ENCODE measurements around the gene NSF.

The NSF gene

DNA sequence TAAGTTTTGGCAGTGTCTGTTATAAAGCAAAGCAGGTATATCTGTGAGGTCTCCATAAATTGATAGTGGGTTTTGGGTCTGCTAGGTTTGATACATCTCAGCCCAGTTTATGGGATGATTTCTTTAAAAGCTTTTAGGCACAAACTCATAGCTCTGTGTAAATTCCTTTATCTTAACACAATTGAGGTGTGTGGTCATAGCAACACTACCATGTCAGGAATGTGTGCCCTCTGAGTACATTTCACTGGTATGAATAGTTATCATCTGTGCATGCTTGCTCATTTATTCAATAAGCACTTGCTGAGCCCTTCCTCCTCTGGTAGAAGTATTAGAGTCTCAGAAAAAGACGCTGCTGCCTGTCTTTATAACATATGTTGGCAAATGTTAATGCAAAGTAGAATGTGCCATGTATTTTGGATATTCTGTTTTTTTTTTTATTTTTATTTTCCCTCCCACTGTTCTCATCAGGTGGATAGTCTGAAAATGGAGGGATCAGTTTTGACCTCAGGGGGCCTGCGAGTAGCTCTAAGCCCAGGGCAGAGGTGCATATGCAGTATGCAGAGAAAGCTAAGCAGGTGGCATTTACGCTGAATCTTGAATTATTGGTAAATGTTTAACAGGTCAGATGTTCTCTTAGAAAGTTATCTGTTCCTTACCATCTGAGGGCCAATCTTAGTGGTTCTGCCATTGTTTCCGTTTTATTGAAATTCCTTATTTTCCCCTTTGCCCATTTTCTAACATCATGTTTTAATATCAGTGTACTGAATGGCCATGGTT is 137.3 kb downstream of the NSF start:
- H3K9me3 ChIP-seq (ENCODE audit: control insufficient read depth, insufficient read depth, low read length): no peaks in the 10 kb centered on the region
- no peak overlapping the region for H3K4me2 ChIP-seq (ENCODE audit: low read length)
- no peak overlapping the region for H3K27ac ChIP-seq (ENCODE audit: low read depth, low read length)

DNA sequence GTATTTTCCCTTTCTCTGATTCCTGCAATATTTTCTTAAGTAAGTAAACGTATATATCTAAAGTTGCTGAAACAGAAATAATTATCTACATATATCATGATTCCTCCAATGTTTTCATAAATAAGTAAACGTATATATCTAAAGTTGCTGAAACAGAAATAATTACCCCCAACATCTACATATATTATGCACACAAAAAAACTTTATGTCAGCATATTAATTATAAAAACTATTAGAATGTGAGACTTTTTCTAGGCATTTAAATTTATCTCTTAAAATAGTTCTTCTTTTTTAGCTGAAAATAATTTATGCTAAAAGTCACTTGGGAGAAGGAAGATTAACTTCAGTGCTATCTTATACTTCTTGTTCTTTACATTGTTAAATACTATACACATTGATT is 139.6 kb downstream of the NSF start:
- Histone ChIP-seq H3F3A (ENCODE audit: control insufficient read depth, insufficient read depth) (no peaks in the 10 kb centered on the region), H3K36me3 (ENCODE audit: control insufficient read depth, low read length) (peaks cover 15% of the 10 kb centered on the region; the same call in 1 of the 2 replicates), H3K27ac (ENCODE audit: low read depth, low read length) (no peak overlapping the region), H3K79me2 (ENCODE audit: control insufficient read depth, low read length) (no peaks in the 10 kb centered on the region), H4K20me1 (ENCODE audit: control insufficient read depth, insufficient read depth, low read depth, low read length) (no peaks in the 10 kb centered on the region), H3K27me3 (ENCODE audit: control insufficient read depth, low read length) (no peaks in the 10 kb centered on the region), H3K4me3 (ENCODE audit: low read length) (no peak overlapping the region), H3K4me1 (ENCODE audit: control insufficient read depth, low read length) (no peaks in the 10 kb centered on the region), H3K9me3 (ENCODE audit: control insufficient read depth, insufficient read depth, low read length) (no peaks in the 10 kb centered on the region), H3K4me2 (ENCODE audit: low read length) (no peak overlapping the region), H3K9me2 (replicated peaks; ENCODE audit: control insufficient read depth, low read length) (no peaks in the 10 kb centered on the region)
- no peak for TF ChIP-seq EZH2phosphoT487 (IDR thresholded peaks at IDR 0.05; ENCODE audit: borderline replicate concordance, low read length)
- TF ChIP-seq, protein P1, sequence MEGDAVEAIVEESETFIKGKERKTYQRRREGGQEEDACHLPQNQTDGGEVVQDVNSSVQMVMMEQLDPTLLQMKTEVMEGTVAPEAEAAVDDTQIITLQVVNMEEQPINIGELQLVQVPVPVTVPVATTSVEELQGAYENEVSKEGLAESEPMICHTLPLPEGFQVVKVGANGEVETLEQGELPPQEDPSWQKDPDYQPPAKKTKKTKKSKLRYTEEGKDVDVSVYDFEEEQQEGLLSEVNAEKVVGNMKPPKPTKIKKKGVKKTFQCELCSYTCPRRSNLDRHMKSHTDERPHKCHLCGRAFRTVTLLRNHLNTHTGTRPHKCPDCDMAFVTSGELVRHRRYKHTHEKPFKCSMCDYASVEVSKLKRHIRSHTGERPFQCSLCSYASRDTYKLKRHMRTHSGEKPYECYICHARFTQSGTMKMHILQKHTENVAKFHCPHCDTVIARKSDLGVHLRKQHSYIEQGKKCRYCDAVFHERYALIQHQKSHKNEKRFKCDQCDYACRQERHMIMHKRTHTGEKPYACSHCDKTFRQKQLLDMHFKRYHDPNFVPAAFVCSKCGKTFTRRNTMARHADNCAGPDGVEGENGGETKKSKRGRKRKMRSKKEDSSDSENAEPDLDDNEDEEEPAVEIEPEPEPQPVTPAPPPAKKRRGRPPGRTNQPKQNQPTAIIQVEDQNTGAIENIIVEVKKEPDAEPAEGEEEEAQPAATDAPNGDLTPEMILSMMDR (IDR thresholded peaks at IDR 0.05; ENCODE audit: low read depth, low read length, poor library complexity, severe bottlenecking): no peak

More for the DNA sequence above, 137.3 kb downstream of the NSF start:
- no peaks in the 10 kb centered on the region for H3K4me1 ChIP-seq (ENCODE audit: control insufficient read depth, low read length)
- no peaks in the 10 kb centered on the region for H3K27me3 ChIP-seq (ENCODE audit: control insufficient read depth, low read length)
- H3K9me2 ChIP-seq (replicated peaks; ENCODE audit: control insufficient read depth, low read length): no peaks in the 10 kb centered on the region
- TF ChIP-seq, protein P1 (IDR thresholded peaks at IDR 0.05; ENCODE audit: low read depth, low read length, poor library complexity, severe bottlenecking): no peak
- no peak for TF ChIP-seq EZH2phosphoT487 (IDR thresholded peaks at IDR 0.05; ENCODE audit: borderline replicate concordance, low read length)
- H3F3A ChIP-seq (ENCODE audit: control insufficient read depth, insufficient read depth): no peaks in the 10 kb centered on the region
- H3K4me3 ChIP-seq (ENCODE audit: low read length): no peak overlapping the region
- H3K36me3 ChIP-seq (ENCODE audit: control insufficient read depth, low read length): 0 out of 2 replicates have a peak, but pooled peaks cover 9% of the 10 kb centered on the region
- H4K20me1 ChIP-seq (ENCODE audit: control insufficient read depth, insufficient read depth, low read depth, low read length): no peaks in the 10 kb centered on the region
- no peaks in the 10 kb centered on the region for H3K79me2 ChIP-seq (ENCODE audit: control insufficient read depth, low read length)

DNA sequence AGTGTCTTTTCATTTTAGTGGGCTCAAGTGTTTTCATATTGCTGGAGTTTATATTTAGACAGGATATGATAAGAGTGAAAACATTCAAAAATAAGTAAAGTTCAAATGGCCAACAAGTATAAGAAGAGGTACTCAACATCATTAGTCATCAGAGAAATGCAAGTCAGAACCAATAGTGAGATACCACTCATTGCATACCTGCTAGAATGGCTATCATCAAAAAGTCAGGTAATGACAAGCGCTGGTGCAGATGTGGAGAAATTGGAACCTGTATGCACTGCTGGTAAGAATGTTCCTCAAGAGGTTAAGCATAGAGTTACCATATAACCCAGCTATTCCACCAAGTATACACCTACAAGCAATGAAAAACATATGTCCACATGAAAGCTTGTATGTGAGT is 140.2 kb downstream of the NSF start:
- H3K4me2 ChIP-seq (ENCODE audit: low read length): no peak overlapping the region

More for the DNA sequence above, 140.2 kb downstream of the NSF start:
- no peak overlapping the region for H3K27ac ChIP-seq (ENCODE audit: low read depth, low read length)
- H3K79me2 ChIP-seq (ENCODE audit: control insufficient read depth, low read length): no peaks in the 10 kb centered on the region
- no peak overlapping the region for H3K4me3 ChIP-seq (ENCODE audit: low read length)
- no peaks in the 10 kb centered on the region for H3K9me2 ChIP-seq (replicated peaks; ENCODE audit: control insufficient read depth, low read length)
- H3K36me3 ChIP-seq (ENCODE audit: control insufficient read depth, low read length): peaks cover 15% of the 10 kb centered on the region; the same call in 1 of the 2 replicates
- no peaks in the 10 kb centered on the region for H4K20me1 ChIP-seq (ENCODE audit: control insufficient read depth, insufficient read depth, low read depth, low read length)
- TF ChIP-seq EZH2phosphoT487 (IDR thresholded peaks at IDR 0.05; ENCODE audit: borderline replicate concordance, low read length): no peak
- TF ChIP-seq, protein P1 (IDR thresholded peaks at IDR 0.05; ENCODE audit: low read depth, low read length, poor library complexity, severe bottlenecking): no peak
- H3F3A ChIP-seq (ENCODE audit: control insufficient read depth, insufficient read depth): no peaks in the 10 kb centered on the region
- peaks cover 6% of the 10 kb centered on the region for H3K4me1 ChIP-seq (ENCODE audit: control insufficient read depth, low read length)
- H3K27me3 ChIP-seq (ENCODE audit: control insufficient read depth, low read length): no peaks in the 10 kb centered on the region
- no peaks in the 10 kb centered on the region for H3K9me3 ChIP-seq (ENCODE audit: control insufficient read depth, insufficient read depth, low read length)
